HCT116 (cell line): Measurements from ENCODE around the gene NR6A1. TPM values are rescaled to one million over a fixed set of nuclear protein-coding genes. Genes with fewer than 3 reads are reported as not detected.
A peak's percentile ranks its signal among the peaks of the same experiment; 100 is the strongest.

Experiments used
- ATAC-seq: fragments of 200-7000 bp; cut with Tn5 transposase; 2 replicates; pipeline ENCODE4 v1.9.1; 2020; ENCODE audit warnings: mild to moderate bottlenecking, moderate library complexity
- BruUV-seq: library from RNA; stranded (reverse); fragments of 400-500 nt; replicated peaks from 2 replicates; lab custom pipeline; 2021; lab: Mats Ljungman, UMichigan
- CTCF ChIA-PET: fragments of 300-600 bp; sonication (Branson Sonifier 250); formaldehyde crosslinking; loops from one replicate; lab custom pipeline; 2021; ENCODE audit warnings: antibody characterized with exemption; lab: Charles Lee
- POLR2A ChIA-PET: fragments of 300-600, 350-600 bp; sonication (Branson Sonifier 250); formaldehyde crosslinking; loops from one replicate; lab custom pipeline; 2021; ENCODE audit warnings: antibody characterized with exemption; lab: Charles Lee
- RAD21 ChIA-PET, 2 experiments: fragments of 300-600 bp; sonication (Branson Sonifier 250); formaldehyde crosslinking; loops; one replicate each; lab custom pipeline; 2023; ENCODE audit warnings: low total read pairs in 2 of 2; ENCODE audit not compliant: uncharacterized antibody in 2 of 2, unreplicated experiment in 2 of 2, low non-redundant PET in 1 of 2; lab: Charles Lee
- DNase-seq: peaks from one replicate; pipeline ENCODE4 v3.0.0-alpha.2; 2010; ENCODE audit warnings: low read depth, low spot score
- H2AFZ ChIP-seq: fragments of 200-600 bp; shearing (Covaris generic), sonication (generic); 2 replicates; pipeline ENCODE4 v1.6.1; 2017; ENCODE audit warnings: low read depth, mixed run types, mixed read lengths, antibody characterized with exemption, low read length; ENCODE audit not compliant: poor library complexity, severe bottlenecking
- H3K27ac ChIP-seq: 2 replicates; pipeline ENCODE4 v1.5.1; 2012; ENCODE audit warnings: low read depth, low read length
- H3K27me3 ChIP-seq: fragments of 200-600 bp; sonication (generic); 2 replicates; pipeline ENCODE4 v1.6.1; 2016; ENCODE audit warnings: mixed run types, low read length, mixed read lengths; ENCODE audit not compliant: insufficient read depth
- H3K36me3 ChIP-seq, 2 experiments: fragments of 200-500 bp in 1 of 2; fragments of 200-600 bp in 1 of 2; sonication (Bioruptor generic) in 1 of 2; sonication (generic) in 1 of 2; 2 replicates each; pipeline versions ENCODE4 v1.5.1 to v1.6.1; 2014 to 2016; ENCODE audit warnings: low read length in 2 of 2, inconsistent platforms in 1 of 2, mixed read lengths in 1 of 2, mixed run types in 1 of 2; ENCODE audit not compliant: insufficient read depth in 2 of 2, control insufficient read depth in 1 of 2
- H3K4me1 ChIP-seq, 2 experiments: fragments of 200-600 bp in 1 of 2; sonication (generic) in 1 of 2; 2 replicates each; pipeline versions ENCODE4 v1.5.1 to v1.6.1; 2012 to 2017; ENCODE audit warnings: low read length in 2 of 2, inconsistent platforms in 1 of 2, mild to moderate bottlenecking in 1 of 2, mixed read lengths in 1 of 2, mixed run types in 1 of 2, moderate library complexity in 1 of 2; ENCODE audit not compliant: insufficient read depth in 2 of 2, control insufficient read depth in 1 of 2
- H3K4me2 ChIP-seq: fragments of 200-600 bp; sonication (generic); 2 replicates; pipeline ENCODE4 v1.6.1; 2017; ENCODE audit warnings: mixed run types, low read length, mixed read lengths
- H3K4me3 ChIP-seq, 2 experiments: fragments of 200-600 bp in 1 of 2; sonication (generic) in 1 of 2; replicated peaks in 1 of 2; 2 replicates each; pipeline ENCODE4 v1.5.1; 2011 to 2016; ENCODE audit warnings: low read length in 2 of 2, control low read depth in 1 of 2, low read depth in 1 of 2, mild to moderate bottlenecking in 1 of 2, mixed read lengths in 1 of 2, mixed run types in 1 of 2
- H3K79me2 ChIP-seq: fragments of 200-600 bp; sonication (generic); 2 replicates; pipeline ENCODE4 v1.6.1; 2017; ENCODE audit warnings: mild to moderate bottlenecking, mixed run types, low read length, moderate library complexity, mixed read lengths; ENCODE audit not compliant: insufficient read depth
- H3K9ac ChIP-seq: fragments of 200-600 bp; sonication (generic); 2 replicates; pipeline ENCODE4 v1.6.1; 2016; ENCODE audit warnings: low read length, mixed read lengths
- H3K9me2 ChIP-seq: fragments of 200-600 bp; sonication (generic), shearing (Covaris generic); 2 replicates; pipeline ENCODE4 v1.6.1; 2017; ENCODE audit warnings: mixed run types, mild to moderate bottlenecking, moderate library complexity; ENCODE audit not compliant: insufficient read depth
- H3K9me3 ChIP-seq, 2 experiments: fragments of 200-500 bp in 1 of 2; fragments of 200-600 bp in 1 of 2; sonication (Bioruptor generic) in 1 of 2; sonication (generic) in 1 of 2; 2 replicates each; pipeline ENCODE4 v1.6.1; 2014 to 2017; ENCODE audit warnings: low read length in 2 of 2, mixed read lengths in 2 of 2, inconsistent platforms in 1 of 2, low read depth in 1 of 2, mild to moderate bottlenecking in 1 of 2, mixed run types in 1 of 2, moderate library complexity in 1 of 2; ENCODE audit not compliant: control insufficient read depth in 1 of 2, insufficient read depth in 1 of 2
- H4K20me1 ChIP-seq: fragments of 200-600 bp; sonication (generic), shearing (Covaris generic); 2 replicates; pipeline ENCODE4 v1.6.1; 2017; ENCODE audit warnings: mixed run types, mild to moderate bottlenecking, moderate library complexity; ENCODE audit not compliant: insufficient read depth
- CBX3 ChIP-seq: IDR thresholded peaks from 2 replicates; pipeline ENCODE4 v1.6.1; 2012; ENCODE audit warnings: low read depth
- CEBPB ChIP-seq: IDR thresholded peaks from 2 replicates; pipeline ENCODE4 v1.6.1; 2012; ENCODE audit warnings: low read depth
- EGR1 ChIP-seq: IDR thresholded peaks from 2 replicates; pipeline ENCODE4 v1.6.1; 2012; ENCODE audit warnings: low read depth
- ELF1 ChIP-seq: IDR thresholded peaks from 2 replicates; pipeline ENCODE4 v1.6.1; 2012; ENCODE audit warnings: low read depth, borderline replicate concordance
- EZH2phosphoT487 ChIP-seq: fragments of 200-600 bp; IDR thresholded peaks from 2 replicates; pipeline ENCODE4 v1.6.1; 2018; ENCODE audit warnings: antibody characterized with exemption, borderline replicate concordance
- JUND ChIP-seq: IDR thresholded peaks from 2 replicates; pipeline ENCODE4 v1.6.1; 2012
- POLR2A ChIP-seq: IDR thresholded peaks from 2 replicates; pipeline ENCODE4 v1.7.0; 2011; ENCODE audit warnings: borderline replicate concordance; ENCODE audit not compliant: insufficient read depth, insufficient read length; ENCODE audit errors: extremely low read depth
- POLR2AphosphoS5 ChIP-seq: IDR thresholded peaks from 2 replicates; pipeline ENCODE4 v1.6.1; 2011; ENCODE audit warnings: mild to moderate bottlenecking, low read depth, low read length, moderate library complexity
- RAD21 ChIP-seq: IDR thresholded peaks from 2 replicates; pipeline ENCODE4 v1.6.1; 2012; ENCODE audit warnings: low read depth, mild to moderate bottlenecking
- SIN3A ChIP-seq: IDR thresholded peaks from 2 replicates; pipeline ENCODE4 v1.6.1; 2012; ENCODE audit warnings: low read depth
- SRF ChIP-seq: IDR thresholded peaks from 2 replicates; pipeline ENCODE4 v1.6.1; 2012; ENCODE audit warnings: low read depth
- TCF7L2 ChIP-seq: IDR thresholded peaks from 2 replicates; pipeline ENCODE4 v1.7.0; 2011; ENCODE audit warnings: borderline replicate concordance, inconsistent platforms; ENCODE audit not compliant: insufficient read depth, insufficient read length; ENCODE audit errors: extremely low read depth
- YY1 ChIP-seq: IDR thresholded peaks from 2 replicates; pipeline ENCODE4 v1.6.1; 2011; ENCODE audit warnings: low read length, low read depth, moderate library complexity, mild to moderate bottlenecking; ENCODE audit not compliant: insufficient replicate concordance; ENCODE audit errors: extremely low read depth
- ZFX ChIP-seq: fragments of 450-650 bp; IDR thresholded peaks from 2 replicates; pipeline ENCODE4 v1.6.1; 2017
- ZNF274 ChIP-seq: fragments of 200-500 bp; sonication (Bioruptor generic); IDR thresholded peaks from 2 replicates; pipeline ENCODE4 v1.6.1; 2014; ENCODE audit warnings: mild to moderate bottlenecking, low read depth, low read length, inconsistent platforms
- intact Hi-C: fragments of 100-400 bp; cut with micrococcal nuclease; formaldehyde crosslinking; loops from 2 replicates; pipeline ENCODE4 v1.10.0; 2022
- total RNA-seq: library from RNA; stranded (reverse); gene quantifications from one replicate; pipeline ENCODE4 v1.2.1, GENCODE V29; 2021; ENCODE audit not compliant: unreplicated experiment
- TF ChIP-seq, protein P1 (sequence below): IDR thresholded peaks from 2 replicates; pipeline ENCODE4 v1.6.1; 2011; ENCODE audit warnings: mild to moderate bottlenecking, low read length, moderate library complexity; ENCODE audit not compliant: insufficient replicate concordance; ENCODE audit errors: extremely low read depth
- TF ChIP-seq, protein P2 (sequence below): IDR thresholded peaks from 2 replicates; pipeline ENCODE4 v1.6.1; 2012; ENCODE audit warnings: low read depth
- TF ChIP-seq, protein P3 (sequence below): IDR thresholded peaks from 2 replicates; pipeline ENCODE4 v1.6.1; 2012
- TF ChIP-seq, protein P4 (sequence below), 3 experiments: fragments of 200-600 bp in 1 of 3; sonication (generic) in 1 of 3; IDR thresholded peaks in 2 of 3; conservative IDR thresholded peaks in 1 of 3; 2 replicates each; pipeline ENCODE4 v1.5.1; 2012 to 2017; ENCODE audit warnings: low read depth in 2 of 3, low read length in 2 of 3, antibody characterized with exemption in 1 of 3, borderline replicate concordance in 1 of 3, control low read depth in 1 of 3, mild to moderate bottlenecking in 1 of 3, mixed read lengths in 1 of 3, mixed run types in 1 of 3, moderate library complexity in 1 of 3; ENCODE audit not compliant: insufficient read depth in 1 of 3
- TF ChIP-seq, protein P5 (sequence below): IDR thresholded peaks from 2 replicates; pipeline ENCODE4 v1.6.1; 2012

The NR6A1 gene
- total RNA-seq, 1 experiment from 2014 or later = 9.9 TPM

DNA sequence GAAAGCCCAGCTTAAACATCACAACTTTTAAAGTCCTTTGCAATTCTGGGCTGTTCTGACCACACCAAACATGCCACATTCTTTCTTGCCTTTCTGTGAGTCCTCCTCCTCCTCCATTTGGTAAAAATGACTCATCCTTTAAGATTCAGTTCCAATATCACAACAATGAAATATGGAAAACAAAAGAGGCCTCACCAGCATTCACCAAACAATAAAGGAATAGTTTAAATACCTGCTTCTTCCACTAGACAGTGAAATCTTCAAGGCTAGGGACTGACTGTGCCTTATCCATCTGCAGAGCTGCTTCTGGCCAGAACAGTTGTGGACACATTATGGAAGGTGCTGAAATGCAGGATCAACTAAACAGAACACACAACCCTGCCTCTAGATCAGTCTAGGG is 36.0 kb downstream of the NR6A1 start:
- intact Hi-C loops = no loop called here
- ATAC-seq (peak; percentile 80), DNase-seq (peak; percentile 59)
- Histone ChIP-seq H3K27me3 (no peaks in the 10 kb centered on the region), H3K9ac (peak overlapping the region; percentile 30), H3K4me3 (peak overlapping the region in 1 of 2 experiments; percentile 8; a peak in 2 of 4 replicates), H3K4me1 (peaks cover 40 to 44% of the 10 kb centered on the region in 2 experiments), H3K36me3 (no peaks in the 10 kb centered on the region; a peak in 1 of 4 replicates), H3K4me2 (peak overlapping the region; percentile 76), H3K9me2 (no peaks in the 10 kb centered on the region), H2AFZ (no peak overlapping the region), H4K20me1 (no peaks in the 10 kb centered on the region), H3K79me2 (peaks cover 52% of the 10 kb centered on the region), H3K27ac (peak overlapping the region; percentile 70), H3K9me3 (no peaks in the 10 kb centered on the region)
- ChIA-PET CTCF (interaction anchor here (0.8 to 1.4 kb wide), 4 partner anchors 9 to 118 kb away, joined by 3 to 5 read pairs (median 3); partner anchors contain the start of gene WDR38), POLR2A (no interaction called here), RAD21 (interaction anchor here in 1 of 2 experiments (0.9 kb wide), 1 partner anchor 14 kb away, joined by 3 read pairs; no protein-coding TSS in a partner anchor)
- BruUV-seq = no TSS peak
- TF ChIP-seq EZH2phosphoT487 = no peak
- peak; percentile 83 for TF ChIP-seq JUND
- peak; percentile 66; the same call in 1 of the 2 replicates for TF ChIP-seq CEBPB
- TF ChIP-seq, protein P1, sequence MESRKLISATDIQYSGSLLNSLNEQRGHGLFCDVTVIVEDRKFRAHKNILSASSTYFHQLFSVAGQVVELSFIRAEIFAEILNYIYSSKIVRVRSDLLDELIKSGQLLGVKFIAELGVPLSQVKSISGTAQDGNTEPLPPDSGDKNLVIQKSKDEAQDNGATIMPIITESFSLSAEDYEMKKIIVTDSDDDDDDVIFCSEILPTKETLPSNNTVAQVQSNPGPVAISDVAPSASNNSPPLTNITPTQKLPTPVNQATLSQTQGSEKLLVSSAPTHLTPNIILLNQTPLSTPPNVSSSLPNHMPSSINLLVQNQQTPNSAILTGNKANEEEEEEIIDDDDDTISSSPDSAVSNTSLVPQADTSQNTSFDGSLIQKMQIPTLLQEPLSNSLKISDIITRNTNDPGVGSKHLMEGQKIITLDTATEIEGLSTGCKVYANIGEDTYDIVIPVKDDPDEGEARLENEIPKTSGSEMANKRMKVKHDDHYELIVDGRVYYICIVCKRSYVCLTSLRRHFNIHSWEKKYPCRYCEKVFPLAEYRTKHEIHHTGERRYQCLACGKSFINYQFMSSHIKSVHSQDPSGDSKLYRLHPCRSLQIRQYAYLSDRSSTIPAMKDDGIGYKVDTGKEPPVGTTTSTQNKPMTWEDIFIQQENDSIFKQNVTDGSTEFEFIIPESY = no peak
- TF ChIP-seq, protein P2, sequence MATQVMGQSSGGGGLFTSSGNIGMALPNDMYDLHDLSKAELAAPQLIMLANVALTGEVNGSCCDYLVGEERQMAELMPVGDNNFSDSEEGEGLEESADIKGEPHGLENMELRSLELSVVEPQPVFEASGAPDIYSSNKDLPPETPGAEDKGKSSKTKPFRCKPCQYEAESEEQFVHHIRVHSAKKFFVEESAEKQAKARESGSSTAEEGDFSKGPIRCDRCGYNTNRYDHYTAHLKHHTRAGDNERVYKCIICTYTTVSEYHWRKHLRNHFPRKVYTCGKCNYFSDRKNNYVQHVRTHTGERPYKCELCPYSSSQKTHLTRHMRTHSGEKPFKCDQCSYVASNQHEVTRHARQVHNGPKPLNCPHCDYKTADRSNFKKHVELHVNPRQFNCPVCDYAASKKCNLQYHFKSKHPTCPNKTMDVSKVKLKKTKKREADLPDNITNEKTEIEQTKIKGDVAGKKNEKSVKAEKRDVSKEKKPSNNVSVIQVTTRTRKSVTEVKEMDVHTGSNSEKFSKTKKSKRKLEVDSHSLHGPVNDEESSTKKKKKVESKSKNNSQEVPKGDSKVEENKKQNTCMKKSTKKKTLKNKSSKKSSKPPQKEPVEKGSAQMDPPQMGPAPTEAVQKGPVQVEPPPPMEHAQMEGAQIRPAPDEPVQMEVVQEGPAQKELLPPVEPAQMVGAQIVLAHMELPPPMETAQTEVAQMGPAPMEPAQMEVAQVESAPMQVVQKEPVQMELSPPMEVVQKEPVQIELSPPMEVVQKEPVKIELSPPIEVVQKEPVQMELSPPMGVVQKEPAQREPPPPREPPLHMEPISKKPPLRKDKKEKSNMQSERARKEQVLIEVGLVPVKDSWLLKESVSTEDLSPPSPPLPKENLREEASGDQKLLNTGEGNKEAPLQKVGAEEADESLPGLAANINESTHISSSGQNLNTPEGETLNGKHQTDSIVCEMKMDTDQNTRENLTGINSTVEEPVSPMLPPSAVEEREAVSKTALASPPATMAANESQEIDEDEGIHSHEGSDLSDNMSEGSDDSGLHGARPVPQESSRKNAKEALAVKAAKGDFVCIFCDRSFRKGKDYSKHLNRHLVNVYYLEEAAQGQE = no peak
- peak; percentile 67 for TF ChIP-seq EGR1
- TF ChIP-seq, protein P3, sequence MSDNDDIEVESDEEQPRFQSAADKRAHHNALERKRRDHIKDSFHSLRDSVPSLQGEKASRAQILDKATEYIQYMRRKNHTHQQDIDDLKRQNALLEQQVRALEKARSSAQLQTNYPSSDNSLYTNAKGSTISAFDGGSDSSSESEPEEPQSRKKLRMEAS = no peak
- no peak for TF ChIP-seq RAD21
- TF ChIP-seq, protein P4, sequence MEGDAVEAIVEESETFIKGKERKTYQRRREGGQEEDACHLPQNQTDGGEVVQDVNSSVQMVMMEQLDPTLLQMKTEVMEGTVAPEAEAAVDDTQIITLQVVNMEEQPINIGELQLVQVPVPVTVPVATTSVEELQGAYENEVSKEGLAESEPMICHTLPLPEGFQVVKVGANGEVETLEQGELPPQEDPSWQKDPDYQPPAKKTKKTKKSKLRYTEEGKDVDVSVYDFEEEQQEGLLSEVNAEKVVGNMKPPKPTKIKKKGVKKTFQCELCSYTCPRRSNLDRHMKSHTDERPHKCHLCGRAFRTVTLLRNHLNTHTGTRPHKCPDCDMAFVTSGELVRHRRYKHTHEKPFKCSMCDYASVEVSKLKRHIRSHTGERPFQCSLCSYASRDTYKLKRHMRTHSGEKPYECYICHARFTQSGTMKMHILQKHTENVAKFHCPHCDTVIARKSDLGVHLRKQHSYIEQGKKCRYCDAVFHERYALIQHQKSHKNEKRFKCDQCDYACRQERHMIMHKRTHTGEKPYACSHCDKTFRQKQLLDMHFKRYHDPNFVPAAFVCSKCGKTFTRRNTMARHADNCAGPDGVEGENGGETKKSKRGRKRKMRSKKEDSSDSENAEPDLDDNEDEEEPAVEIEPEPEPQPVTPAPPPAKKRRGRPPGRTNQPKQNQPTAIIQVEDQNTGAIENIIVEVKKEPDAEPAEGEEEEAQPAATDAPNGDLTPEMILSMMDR (IDR thresholded peaks at IDR 0.05 in 2 of 3, conservative IDR thresholded peaks at IDR 0.05 in 1 of 3; ENCODE audit: borderline replicate concordance in 1 of 3, insufficient read depth in 1 of 3, low read depth in 2 of 3, low read length in 2 of 3) = no peak
- TF ChIP-seq SRF = 0 out of 2 replicates have a peak, but pooled peaks have one; percentile 41
- TF ChIP-seq, protein P5, sequence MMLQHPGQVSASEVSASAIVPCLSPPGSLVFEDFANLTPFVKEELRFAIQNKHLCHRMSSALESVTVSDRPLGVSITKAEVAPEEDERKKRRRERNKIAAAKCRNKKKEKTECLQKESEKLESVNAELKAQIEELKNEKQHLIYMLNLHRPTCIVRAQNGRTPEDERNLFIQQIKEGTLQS = no peak; the same call in 1 of the 2 replicates
- no peak for TF ChIP-seq POLR2AphosphoS5
- no peak for TF ChIP-seq ZNF274
- TF ChIP-seq ELF1 = no peak
- TF ChIP-seq ZFX = no peak
- peak; percentile 43; the same call in 1 of the 2 replicates for TF ChIP-seq SIN3A
- no peak for TF ChIP-seq YY1
- TF ChIP-seq CBX3 = peak; percentile 63; the same call in 1 of the 2 replicates
- peak; percentile 21 for TF ChIP-seq TCF7L2
- TF ChIP-seq POLR2A = no peak
